ENCODE measurements around the gene PLCB3.

DNA sequence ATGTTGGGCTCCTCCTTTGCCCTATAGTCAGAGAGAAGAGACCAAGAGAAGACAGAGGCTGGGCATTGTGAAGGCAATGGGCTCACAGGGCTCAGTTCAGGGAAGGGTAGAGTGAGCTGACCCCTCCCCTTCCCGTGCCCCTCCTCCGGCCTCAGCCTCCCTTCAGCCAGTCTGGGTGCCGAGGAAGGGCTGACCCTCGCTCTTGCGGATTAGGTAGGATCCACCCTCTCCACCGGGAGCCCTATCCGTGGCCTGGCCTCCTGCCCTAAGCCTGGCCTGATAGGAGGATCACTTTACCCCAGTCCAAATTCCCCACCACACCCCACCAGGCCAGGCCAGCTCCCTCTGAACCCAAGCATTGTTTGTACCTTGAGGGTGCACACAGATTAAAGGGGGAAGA lies 2.8 kb upstream of the PLCB3 start:
- TF ChIP-seq, protein P1, sequence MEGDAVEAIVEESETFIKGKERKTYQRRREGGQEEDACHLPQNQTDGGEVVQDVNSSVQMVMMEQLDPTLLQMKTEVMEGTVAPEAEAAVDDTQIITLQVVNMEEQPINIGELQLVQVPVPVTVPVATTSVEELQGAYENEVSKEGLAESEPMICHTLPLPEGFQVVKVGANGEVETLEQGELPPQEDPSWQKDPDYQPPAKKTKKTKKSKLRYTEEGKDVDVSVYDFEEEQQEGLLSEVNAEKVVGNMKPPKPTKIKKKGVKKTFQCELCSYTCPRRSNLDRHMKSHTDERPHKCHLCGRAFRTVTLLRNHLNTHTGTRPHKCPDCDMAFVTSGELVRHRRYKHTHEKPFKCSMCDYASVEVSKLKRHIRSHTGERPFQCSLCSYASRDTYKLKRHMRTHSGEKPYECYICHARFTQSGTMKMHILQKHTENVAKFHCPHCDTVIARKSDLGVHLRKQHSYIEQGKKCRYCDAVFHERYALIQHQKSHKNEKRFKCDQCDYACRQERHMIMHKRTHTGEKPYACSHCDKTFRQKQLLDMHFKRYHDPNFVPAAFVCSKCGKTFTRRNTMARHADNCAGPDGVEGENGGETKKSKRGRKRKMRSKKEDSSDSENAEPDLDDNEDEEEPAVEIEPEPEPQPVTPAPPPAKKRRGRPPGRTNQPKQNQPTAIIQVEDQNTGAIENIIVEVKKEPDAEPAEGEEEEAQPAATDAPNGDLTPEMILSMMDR (IDR thresholded peaks at IDR 0.05; ENCODE audit: extremely low read depth in 1 of 2, insufficient read depth in 1 of 2, low read depth in 1 of 2, low read length in 2 of 2), result no peak
- no peak for TF ChIP-seq EZH2 (IDR thresholded peaks at IDR 0.05; ENCODE audit: borderline replicate concordance, low read depth, low read length, severe bottlenecking)

Measured in endothelial cell of umbilical vein (primary cell).